ENCODE data around the gene YDJC. TPM values are rescaled to one million over a fixed set of nuclear protein-coding genes. Genes with fewer than 3 reads are reported as not detected.
A peak's percentile ranks its signal among the peaks of the same experiment; 100 is the strongest.
"Not testable (repeated sequence)": the region's sequence is repeated elsewhere in the genome, so short reads cannot be mapped to it uniquely, and the experiment has no call there.

The YDJC gene
- total RNA-seq, 1 donor from 2014 or later, result 51.4 TPM

GRCh38 chr22:21622011-21622918 is 7.6 kb downstream of the YDJC start:
- intact Hi-C loops (cut with micrococcal nuclease), result loop anchor here (10.0 kb wide), 1 partner anchor 47 kb away; no protein-coding TSS in a partner anchor
- TF ChIP-seq CTCF (IDR thresholded peaks at IDR 0.05), result no peak
- POLR2A ChIA-PET, result interaction anchor here (1.2 kb wide), 1 partner anchor 21 kb away, joined by 3 read pairs; no protein-coding TSS in a partner anchor
- DNase-seq, result no peak
- Mint-ChIP-seq H3K9me3 (no peaks in the 10 kb centered on the region), H3K27me3 (no peaks in the 10 kb centered on the region), H3K4me3 (no peak overlapping the region), H3K27ac (peak overlapping the region; percentile 24), H3K36me3 (ENCODE audit: low read depth) (peaks cover 58% of the 10 kb centered on the region), H3K4me1 (peaks cover 24% of the 10 kb centered on the region)
- no peak for ATAC-seq (ENCODE audit: low read depth)
- CTCF ChIA-PET, result interaction anchor here (1.3 kb wide), 1 partner anchor 25 kb away, joined by 3 read pairs; no protein-coding TSS in a partner anchor

- ATAC-seq (ENCODE audit: low read depth) (no peak), DNase-seq (no peak)
- ChIA-PET CTCF (no interaction called here), POLR2A (no interaction called here)
- Mint-ChIP-seq H3K27me3 (no peaks in the 10 kb centered on the region), H3K36me3 (ENCODE audit: low read depth) (peaks cover 51% of the 10 kb centered on the region), H3K27ac (no peak overlapping the region), H3K9me3 (no peaks in the 10 kb centered on the region), H3K4me3 (no peak overlapping the region), H3K4me1 (peaks cover 28% of the 10 kb centered on the region)
- intact Hi-C loops (cut with micrococcal nuclease), result loop anchor here (10.0 kb wide), 1 partner anchor 46 kb away; no protein-coding TSS in a partner anchor
- no peak for TF ChIP-seq CTCF (IDR thresholded peaks at IDR 0.05)
Measured at GRCh38 chr22:21621025-21621424, 8.8 kb downstream of the YDJC start.

GRCh38 chr22:21617337-21617736 is 12.5 kb downstream of the YDJC start:
- DNase-seq; H3K4me3 Mint-ChIP-seq; H3K9me3 Mint-ChIP-seq; H3K27me3 Mint-ChIP-seq; intact Hi-C loops (cut with micrococcal nuclease); ATAC-seq (ENCODE audit: low read depth): not testable (repeated sequence)
- H3K27ac Mint-ChIP-seq, result peak overlapping the region; percentile 41
- ChIA-PET CTCF (interaction anchor here (1.6 kb wide), 1 partner anchor 12 kb away, joined by 11 read pairs; the partner anchor contains the start of gene YDJC), POLR2A (interaction anchor here (1.2 to 1.8 kb wide), 4 partner anchors 9 to 30 kb away, joined by 5 to 13 read pairs (median 6); partner anchors contain the start of gene SDF2L1)
- peaks cover 41% of the 10 kb centered on the region for H3K4me1 Mint-ChIP-seq
- H3K36me3 Mint-ChIP-seq (ENCODE audit: low read depth), result peaks cover 55% of the 10 kb centered on the region

- CTCF ChIA-PET, result interaction anchor here (1.1 kb wide), 1 partner anchor 13 kb away, joined by 7 read pairs; no protein-coding TSS in a partner anchor
- TF ChIP-seq CTCF (IDR thresholded peaks at IDR 0.05), result no peak
- no peak for DNase-seq
- Mint-ChIP-seq H3K27me3 (no peaks in the 10 kb centered on the region), H3K4me1 (peaks cover 43% of the 10 kb centered on the region), H3K9me3 (no peaks in the 10 kb centered on the region), H3K36me3 (ENCODE audit: low read depth) (peaks cover 56% of the 10 kb centered on the region), H3K4me3 (no peak overlapping the region), H3K27ac (no peak overlapping the region)
- ATAC-seq (ENCODE audit: low read depth), result no peak
- POLR2A ChIA-PET, result interaction anchor here (1.8 kb wide), 1 partner anchor 13 kb away, joined by 13 read pairs; no protein-coding TSS in a partner anchor
- intact Hi-C loops (cut with micrococcal nuclease), result no loop called here
Measured at GRCh38 chr22:21615731-21616130, 14.1 kb downstream of the YDJC start.

- H3K36me3 Mint-ChIP-seq (ENCODE audit: low read depth), result peaks cover 56% of the 10 kb centered on the region
- TF ChIP-seq CTCF (IDR thresholded peaks at IDR 0.05), result no peak
- no peaks in the 10 kb centered on the region for H3K27me3 Mint-ChIP-seq
- DNase-seq (no peak), ATAC-seq (ENCODE audit: low read depth) (no peak)
- ChIA-PET POLR2A (no interaction called here), CTCF (no interaction called here)
- intact Hi-C loops (cut with micrococcal nuclease), result no loop called here
- peaks cover 43% of the 10 kb centered on the region for H3K4me1 Mint-ChIP-seq
- peak overlapping the region; percentile 60 for H3K27ac Mint-ChIP-seq
- H3K4me3 Mint-ChIP-seq, result no peak overlapping the region
- H3K9me3 Mint-ChIP-seq, result no peaks in the 10 kb centered on the region
Measured at GRCh38 chr22:21613553-21614233, 16.1 kb downstream of the YDJC start.

Measured in activated B cell treated with CpG ODN at 0.5 μM for 24 hours (primary cell).